NT2/D1 (cell line): Measurements from ENCODE around the gene SHANK3.

Experiments used
- SUZ12 ChIP-seq: IDR thresholded peaks from 2 replicates; pipeline ENCODE4 v1.6.1; 2011; ENCODE audit not compliant: insufficient read length, insufficient read depth; ENCODE audit errors: extremely low read depth
- YY1 ChIP-seq: IDR thresholded peaks from 2 replicates; pipeline ENCODE4 v1.6.1; 2011; ENCODE audit not compliant: insufficient read length, insufficient read depth
- ZNF274 ChIP-seq: IDR thresholded peaks from 2 replicates; pipeline ENCODE4 v1.6.1; 2011; ENCODE audit warnings: mild to moderate bottlenecking, low read depth, low read length

GRCh38 chr22:50700387-50701075 lies 27.9 kb downstream of the SHANK3 start:
- no peak for TF ChIP-seq SUZ12
- no peak for TF ChIP-seq YY1
- TF ChIP-seq ZNF274: no peak
